ENCODE measurements around the gene PRUNE1. TPM values are rescaled to one million over a fixed set of nuclear protein-coding genes. Genes with fewer than 3 reads are reported as not detected.

PRUNE1 gene
- total RNA-seq, 1 donor from 2014 or later: 36.5 TPM

GRCh38 chr1:151047925-151048644 is 39.8 kb downstream of the PRUNE1 start:
- H3K27me3 ChIP-seq: no peaks in the 10 kb centered on the region
- peak in 1 of 2 donors; percentile 85 for DNase-seq (ENCODE audit: low spot score in 2 of 2)
- intact Hi-C loops (cut with DNase I): no loop called here
- H3K4me1 ChIP-seq: no peaks in the 10 kb centered on the region
- TF ChIP-seq CTCF (IDR thresholded peaks at IDR 0.05): peak; percentile 50 to 64 (median 54)
- peak overlapping the region; percentile 76 to 88 for H3K27ac ChIP-seq
- H3K4me3 ChIP-seq: peak overlapping the region; percentile 77 to 79
- peaks cover 15 to 16% of the 10 kb centered on the region in 2 donors for H3K36me3 ChIP-seq
- H3K9me3 ChIP-seq: no peaks in the 10 kb centered on the region

- Histone ChIP-seq H3K4me1 (no peaks in the 10 kb centered on the region), H3K27me3 (no peaks in the 10 kb centered on the region), H3K9me3 (no peaks in the 10 kb centered on the region), H3K27ac (peak overlapping the region; percentile 76 to 88), H3K4me3 (peak overlapping the region; percentile 77 to 79), H3K36me3 (peaks cover 20 to 22% of the 10 kb centered on the region in 2 donors)
- no peak for DNase-seq (ENCODE audit: low spot score in 2 of 2)
- TF ChIP-seq CTCF (IDR thresholded peaks at IDR 0.05): no peak
- intact Hi-C loops (cut with DNase I): no loop called here
These were observed 40.4 kb downstream of the PRUNE1 start for GRCh38 chr1:151048645-151049032.

DNA sequence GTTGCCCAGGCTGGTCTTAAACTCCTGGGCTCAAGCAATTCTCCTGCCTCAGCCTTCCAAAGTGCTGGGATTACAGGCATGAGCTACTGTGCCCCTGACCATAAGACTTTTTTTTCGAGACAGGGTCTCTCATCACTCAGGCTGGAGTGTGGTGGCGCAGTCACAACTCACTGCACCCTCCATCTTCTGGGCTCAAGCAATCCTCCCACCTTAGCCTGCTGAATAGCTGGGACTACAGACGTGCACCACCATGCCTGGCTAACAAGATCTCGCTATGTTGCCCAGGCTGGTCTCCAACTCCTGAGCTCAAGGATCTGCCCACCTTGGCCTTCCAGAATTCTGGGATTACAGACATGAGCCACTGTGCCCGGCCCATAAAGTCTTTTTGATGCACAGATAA is 41.2 kb downstream of the PRUNE1 start:
- peak overlapping the region in 1 of 2 donors; percentile 18 for H3K27ac ChIP-seq
- H3K4me1 ChIP-seq: no peaks in the 10 kb centered on the region
- no peaks in the 10 kb centered on the region for H3K9me3 ChIP-seq
- no peaks in the 10 kb centered on the region for H3K27me3 ChIP-seq
- no peak overlapping the region for H3K4me3 ChIP-seq
- intact Hi-C loops (cut with DNase I): no loop called here
- TF ChIP-seq CTCF (IDR thresholded peaks at IDR 0.05): no peak
- DNase-seq (ENCODE audit: low spot score in 2 of 2): no peak
- H3K36me3 ChIP-seq: peaks cover 28 to 30% of the 10 kb centered on the region in 2 donors

DNA sequence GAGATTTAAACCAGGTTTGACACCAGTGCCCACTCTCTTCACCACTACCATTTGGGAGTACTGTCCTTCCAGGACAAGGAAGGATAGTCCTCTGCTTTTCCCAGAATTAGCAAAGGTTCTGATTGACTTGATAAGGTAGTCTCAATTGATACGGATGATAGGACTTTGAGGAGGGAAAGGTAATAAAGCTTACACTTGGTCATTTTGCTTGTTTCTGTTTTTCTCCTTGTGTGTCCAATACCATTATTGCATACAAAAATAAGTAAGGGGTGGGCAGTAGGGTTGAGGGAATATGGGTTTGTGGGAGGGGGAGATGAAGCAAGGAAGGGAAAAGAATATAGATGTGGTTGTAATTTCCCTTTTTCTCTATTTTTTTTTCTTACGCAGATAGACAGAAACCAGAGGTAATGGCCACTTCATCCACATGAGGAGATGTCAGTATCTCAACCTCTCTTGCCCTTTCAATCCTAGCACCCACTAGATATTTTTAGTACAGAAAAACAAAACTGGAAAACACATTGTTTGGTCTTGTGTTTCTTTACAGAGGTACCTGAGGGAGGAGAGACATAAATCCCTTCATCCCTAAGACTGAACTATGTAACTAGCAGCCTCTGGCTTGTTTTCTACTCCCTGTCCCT is 41.9 kb downstream of the PRUNE1 start:
- Histone ChIP-seq H3K9me3 (no peaks in the 10 kb centered on the region), H3K27me3 (no peaks in the 10 kb centered on the region), H3K36me3 (peaks cover 36 to 37% of the 10 kb centered on the region in 2 donors), H3K27ac (peak overlapping the region in 1 of 2 donors; percentile 6), H3K4me1 (no peaks in the 10 kb centered on the region), H3K4me3 (no peak overlapping the region)
- intact Hi-C loops (cut with DNase I): no loop called here
- DNase-seq (ENCODE audit: low spot score in 2 of 2): no peak
- no peak for TF ChIP-seq CTCF (IDR thresholded peaks at IDR 0.05)

DNA sequence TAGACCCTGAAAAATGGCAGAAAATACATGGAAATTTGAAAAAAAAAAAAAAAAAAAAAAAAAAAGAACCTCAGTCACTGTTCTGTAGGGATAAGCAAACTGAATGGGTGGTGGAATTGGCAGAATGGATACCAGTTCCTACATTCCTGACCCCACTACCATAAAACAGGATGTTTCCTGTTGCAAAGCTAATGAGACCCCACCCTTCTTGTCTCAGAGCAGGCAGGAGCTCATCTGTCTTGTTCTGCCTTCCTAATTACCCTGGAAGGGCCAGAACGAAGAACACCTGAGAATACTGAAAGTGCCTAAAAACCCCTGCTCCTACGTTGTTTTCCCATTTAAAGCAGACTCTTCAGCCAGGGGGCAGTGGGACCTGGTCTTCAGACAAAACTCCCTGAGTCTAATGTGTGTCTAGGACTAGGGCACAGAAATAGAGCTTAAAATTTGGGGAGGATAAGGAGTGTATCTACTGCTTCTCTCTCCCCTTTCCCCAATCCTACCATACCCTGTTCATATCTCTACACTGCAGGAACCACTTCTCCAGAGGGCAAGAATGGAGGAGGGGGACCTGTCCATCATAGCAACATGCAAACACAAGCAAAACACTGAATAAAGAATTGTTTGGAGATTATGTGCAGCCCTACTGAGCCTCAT is 43.2 kb downstream of the PRUNE1 start:
- H3K27ac ChIP-seq: no peak overlapping the region
- H3K27me3 ChIP-seq: no peaks in the 10 kb centered on the region
- DNase-seq (ENCODE audit: low spot score in 2 of 2): no peak
- H3K4me3 ChIP-seq: no peak overlapping the region
- TF ChIP-seq CTCF (IDR thresholded peaks at IDR 0.05): no peak
- no peaks in the 10 kb centered on the region for H3K9me3 ChIP-seq
- peaks cover 45 to 49% of the 10 kb centered on the region in 2 donors for H3K36me3 ChIP-seq
- H3K4me1 ChIP-seq: peaks cover 0 to 10% of the 10 kb centered on the region in 2 donors
- intact Hi-C loops (cut with DNase I): no loop called here
